HG02798 (cell line): Measurements from ENCODE around the gene CDO1.

Experiments used
- ATAC-seq: cut with Tn5 transposase; IDR thresholded peaks from one replicate; pipeline ENCODE4 v1.9.1; 2021; ENCODE audit warnings: mild to moderate bottlenecking; ENCODE audit not compliant: unreplicated experiment, poor library complexity

Gene CDO1

GRCh38 chr5:115795700-115796099, 20.8 kb downstream of the CDO1 start:
- no peak for ATAC-seq

- ATAC-seq = no peak
Observed at GRCh38 chr5:115788440-115788839, 28.0 kb downstream of the CDO1 start.

- no peak for ATAC-seq
Observed at GRCh38 chr5:115787426-115787825, 29.0 kb downstream of the CDO1 start.

GRCh38 chr5:115785381-115786065, 30.9 kb downstream of the CDO1 start:
- no peak for ATAC-seq

GRCh38 chr5:115778417-115778816, 38.0 kb downstream of the CDO1 start:
- ATAC-seq = no peak

GRCh38 chr5:115776989-115777388, 39.5 kb downstream of the CDO1 start:
- ATAC-seq = no peak

GRCh38 chr5:115775999-115776398, 40.5 kb downstream of the CDO1 start:
- no peak for ATAC-seq

GRCh38 chr5:115774684-115775083, 41.8 kb downstream of the CDO1 start:
- no peak for ATAC-seq

- ATAC-seq = no peak
Observed at GRCh38 chr5:115772731-115773475, 43.6 kb downstream of the CDO1 start.

GRCh38 chr5:115770466-115770865, 46.0 kb downstream of the CDO1 start:
- ATAC-seq = no peak

- no peak for ATAC-seq
Observed at GRCh38 chr5:115767424-115767823, 49.0 kb downstream of the CDO1 start.

- ATAC-seq = no peak
Observed at GRCh38 chr5:115766608-115767007, 49.9 kb downstream of the CDO1 start.

- peak; percentile 66 for ATAC-seq
Observed at GRCh38 chr5:115758356-115758755, 58.1 kb downstream of the CDO1 start.

- ATAC-seq = no peak
Observed at GRCh38 chr5:115755675-115756074, 60.8 kb downstream of the CDO1 start.
